Measurements from ENCODE around the gene AFAP1.

DNA sequence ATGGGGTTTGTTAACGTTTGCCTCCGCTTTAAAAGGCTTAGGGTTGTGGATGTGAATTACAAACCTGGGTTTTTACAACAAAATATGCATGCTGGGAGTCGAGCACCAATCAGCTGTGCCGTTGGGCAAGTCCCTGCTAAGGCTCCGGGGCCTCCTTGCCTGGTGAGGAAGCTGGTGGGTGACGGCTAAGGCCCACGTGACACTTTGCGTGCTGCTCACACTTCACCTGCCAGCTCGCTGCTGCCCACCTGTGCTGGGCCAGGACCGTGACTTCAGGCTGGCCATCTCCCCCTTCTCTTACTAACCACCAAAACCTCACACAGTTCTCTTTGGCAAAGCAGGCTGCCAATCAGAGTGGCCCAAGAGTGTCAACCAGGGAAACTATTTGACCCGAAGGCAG lies 178.3 kb downstream of the AFAP1 start:
- TF ChIP-seq POLR2A (IDR thresholded peaks at IDR 0.05; ENCODE audit: low read depth, low read length): no peak
- TF ChIP-seq POLR2AphosphoS5 (IDR thresholded peaks at IDR 0.05; ENCODE audit: insufficient read depth, low read depth, low read length): no peak
- TF ChIP-seq, protein P1, sequence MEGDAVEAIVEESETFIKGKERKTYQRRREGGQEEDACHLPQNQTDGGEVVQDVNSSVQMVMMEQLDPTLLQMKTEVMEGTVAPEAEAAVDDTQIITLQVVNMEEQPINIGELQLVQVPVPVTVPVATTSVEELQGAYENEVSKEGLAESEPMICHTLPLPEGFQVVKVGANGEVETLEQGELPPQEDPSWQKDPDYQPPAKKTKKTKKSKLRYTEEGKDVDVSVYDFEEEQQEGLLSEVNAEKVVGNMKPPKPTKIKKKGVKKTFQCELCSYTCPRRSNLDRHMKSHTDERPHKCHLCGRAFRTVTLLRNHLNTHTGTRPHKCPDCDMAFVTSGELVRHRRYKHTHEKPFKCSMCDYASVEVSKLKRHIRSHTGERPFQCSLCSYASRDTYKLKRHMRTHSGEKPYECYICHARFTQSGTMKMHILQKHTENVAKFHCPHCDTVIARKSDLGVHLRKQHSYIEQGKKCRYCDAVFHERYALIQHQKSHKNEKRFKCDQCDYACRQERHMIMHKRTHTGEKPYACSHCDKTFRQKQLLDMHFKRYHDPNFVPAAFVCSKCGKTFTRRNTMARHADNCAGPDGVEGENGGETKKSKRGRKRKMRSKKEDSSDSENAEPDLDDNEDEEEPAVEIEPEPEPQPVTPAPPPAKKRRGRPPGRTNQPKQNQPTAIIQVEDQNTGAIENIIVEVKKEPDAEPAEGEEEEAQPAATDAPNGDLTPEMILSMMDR (IDR thresholded peaks at IDR 0.05; ENCODE audit: extremely low read depth in 1 of 2, insufficient read depth in 1 of 2, low read depth in 1 of 2, low read length in 2 of 2): no peak
- no peak for TF ChIP-seq EZH2 (IDR thresholded peaks at IDR 0.05; ENCODE audit: borderline replicate concordance, low read depth, low read length, severe bottlenecking)
- no peak for TF ChIP-seq MAX (IDR thresholded peaks at IDR 0.05; ENCODE audit: insufficient read depth, insufficient read length)
